K562 (cell line): ENCODE data around the gene TOM1L1. TPM values are rescaled to one million over a fixed set of nuclear protein-coding genes. Genes with fewer than 3 reads are reported as not detected.

Experiments used
- BCOR ChIP-seq: fragments of 450-650 bp; IDR thresholded peaks from 2 replicates; pipeline ENCODE4 v1.6.1; 2016
- CTBP1 ChIP-seq: fragments of 450-650 bp; IDR thresholded peaks from 2 replicates; pipeline ENCODE4 v1.6.1; 2016; ENCODE audit warnings: borderline replicate concordance
- FOXA1 ChIP-seq: fragments of 450-650 bp; IDR thresholded peaks from 2 replicates; pipeline ENCODE4 v1.6.1; 2016; ENCODE audit warnings: mild to moderate bottlenecking, borderline replicate concordance
- FOXM1 ChIP-seq, 2 experiments: fragments of 450-650 bp in 1 of 2; sonication (generic) in 1 of 2; formaldehyde crosslinking in 1 of 2; IDR thresholded peaks; 2 replicates each; pipeline versions ENCODE4 v1.6.1 to v1.9.0; 2017 to 2022; ENCODE audit warnings: low read depth in 2 of 2, mild to moderate bottlenecking in 2 of 2, missing genetic modification reagents in 1 of 2, moderate library complexity in 1 of 2
- HDAC8 ChIP-seq: fragments of 450-650 bp; IDR thresholded peaks from 2 replicates; pipeline ENCODE4 v1.6.1; 2016; ENCODE audit warnings: mild to moderate bottlenecking, missing genetic modification characterization, moderate library complexity, missing compliant biosample characterization
- KDM4B ChIP-seq, 2 experiments: fragments of 450-650 bp in 1 of 2; sonication (generic) in 1 of 2; IDR thresholded peaks; 2 replicates each; pipeline ENCODE4 v1.6.1; 2016 to 2017; ENCODE audit warnings: borderline replicate concordance in 2 of 2, antibody characterized with exemption in 1 of 2, low read depth in 1 of 2, mild to moderate bottlenecking in 1 of 2
- MTA1 ChIP-seq: fragments of 450-650 bp; IDR thresholded peaks from 2 replicates; pipeline ENCODE4 v1.6.1; 2017; ENCODE audit warnings: borderline replicate concordance
- MTA3 ChIP-seq: fragments of 450-650 bp; formaldehyde crosslinking; IDR thresholded peaks from 2 replicates; pipeline ENCODE4 v1.6.1; 2017; ENCODE audit warnings: mild to moderate bottlenecking, borderline replicate concordance
- NFIC ChIP-seq: fragments of 450-650 bp; IDR thresholded peaks from 2 replicates; pipeline ENCODE4 v1.6.1; 2017; ENCODE audit warnings: mild to moderate bottlenecking, inconsistent platforms
- OTX1 ChIP-seq: fragments of 450-650 bp; formaldehyde crosslinking; IDR thresholded peaks from 2 replicates; pipeline ENCODE4 v1.4.0; 2022; ENCODE audit warnings: mild to moderate bottlenecking
- RFX1 ChIP-seq: fragments of 450-650 bp; IDR thresholded peaks from 2 replicates; pipeline ENCODE4 v1.6.1; 2016; ENCODE audit warnings: mild to moderate bottlenecking, moderate library complexity
- SMAD4 ChIP-seq: fragments of 250-450 bp; sonication (Bioruptor Pico); conservative IDR thresholded peaks from 2 replicates; pipeline ENCODE4 v1.8.0; 2021; ENCODE audit warnings: inconsistent platforms, mild to moderate bottlenecking, moderate library complexity
- SMARCA4 ChIP-seq: fragments of 450-650 bp; IDR thresholded peaks from 2 replicates; pipeline ENCODE4 v1.6.1; 2016
- TCF7 ChIP-seq: sonication (generic); IDR thresholded peaks from 2 replicates; pipeline ENCODE4 v1.6.1; 2016; ENCODE audit warnings: antibody characterized with exemption, borderline replicate concordance
- ZKSCAN8 ChIP-seq: fragments of 200-800 bp; sonication (Bioruptor generic); IDR thresholded peaks from 2 replicates; pipeline ENCODE4 v1.6.1; 2016; ENCODE audit warnings: missing genetic modification characterization, missing compliant biosample characterization
- ZNF174 ChIP-seq: fragments of 250-450 bp; sonication (Bioruptor Pico); IDR thresholded peaks from 2 replicates; pipeline ENCODE4 v1.4.0; 2020; ENCODE audit warnings: mild to moderate bottlenecking
- ZNF239 ChIP-seq: fragments of 250-450 bp; sonication (Bioruptor Pico); IDR thresholded peaks from 2 replicates; pipeline ENCODE4 v1.4.0; 2020; ENCODE audit warnings: mild to moderate bottlenecking
- ZNF57 ChIP-seq: fragments of 450-650 bp; formaldehyde crosslinking; IDR thresholded peaks from 2 replicates; pipeline ENCODE4 v1.4.0; 2020; ENCODE audit warnings: mild to moderate bottlenecking, moderate library complexity
- polyA plus RNA-seq, 8 experiments: library from polyadenylated mRNA; depleted of rRNA in 4 of 8; stranded (reverse) in 5 of 8; unstranded in 3 of 8; fragments of >200 nt; fragmentation: Nextera tagmentation in 2 of 8; fragmentation: Illumina TruSeq in 1 of 8; extraction: Ambion mirVana in 2 of 8; extraction: Trizol in 1 of 8; gene quantifications; 2 replicates each; pipeline versions ENCODE4 v1.2.1 to v1.2.3, GENCODE V29; 2011 to 2014; ENCODE audit warnings: inconsistent platforms in 1 of 8, missing spikeins in 1 of 8
- total RNA-seq, 7 experiments: library from RNA; depleted of rRNA in 6 of 7; stranded (reverse); fragments of >200 nt in 6 of 7; fragmentation: Illumina TruSeq in 2 of 7; extraction: Trizol in 2 of 7; gene quantifications; 2 replicates each; pipeline versions ENCODE4 v1.2.1 to v1.2.3, GENCODE V29; 2011 to 2021; ENCODE audit warnings: low replicate concordance in 1 of 7
- TF ChIP-seq, protein P1 (sequence below): fragments of 450-650 bp; formaldehyde crosslinking; IDR thresholded peaks from 2 replicates; pipeline ENCODE4 v1.4.0; 2022; ENCODE audit warnings: missing genetic modification characterization
- TF ChIP-seq, protein P2 (sequence below): fragments of 450-650 bp; IDR thresholded peaks from 2 replicates; pipeline ENCODE4 v1.6.1; 2016; ENCODE audit warnings: borderline replicate concordance
- TF ChIP-seq, protein P3 (sequence below), 3 experiments: fragments of 200-800 bp in 1 of 3; sonication (Bioruptor generic) in 1 of 3; sonication (generic) in 1 of 3; formaldehyde crosslinking in 1 of 3; IDR thresholded peaks; 2 replicates each; pipeline versions ENCODE4 v1.6.1 to v1.8.0; 2016 to 2022; ENCODE audit warnings: mild to moderate bottlenecking in 2 of 3, missing compliant biosample characterization in 2 of 3, missing genetic modification characterization in 2 of 3, missing genetic modification reagents in 1 of 3
- TF ChIP-seq, protein P4 (sequence below): fragments of 200-400 bp; formaldehyde crosslinking; IDR thresholded peaks from 2 replicates; pipeline ENCODE4 v1.6.1; 2017; ENCODE audit warnings: mild to moderate bottlenecking, low read depth, low read length, moderate library complexity

The TOM1L1 gene
- total and polyA plus RNA-seq, 9 of the 15 experiments (the other 6 are each of a cell fraction or from before 2014, with no cell fraction given): 21.3 to 74.3 (median 31.0) TPM

DNA sequence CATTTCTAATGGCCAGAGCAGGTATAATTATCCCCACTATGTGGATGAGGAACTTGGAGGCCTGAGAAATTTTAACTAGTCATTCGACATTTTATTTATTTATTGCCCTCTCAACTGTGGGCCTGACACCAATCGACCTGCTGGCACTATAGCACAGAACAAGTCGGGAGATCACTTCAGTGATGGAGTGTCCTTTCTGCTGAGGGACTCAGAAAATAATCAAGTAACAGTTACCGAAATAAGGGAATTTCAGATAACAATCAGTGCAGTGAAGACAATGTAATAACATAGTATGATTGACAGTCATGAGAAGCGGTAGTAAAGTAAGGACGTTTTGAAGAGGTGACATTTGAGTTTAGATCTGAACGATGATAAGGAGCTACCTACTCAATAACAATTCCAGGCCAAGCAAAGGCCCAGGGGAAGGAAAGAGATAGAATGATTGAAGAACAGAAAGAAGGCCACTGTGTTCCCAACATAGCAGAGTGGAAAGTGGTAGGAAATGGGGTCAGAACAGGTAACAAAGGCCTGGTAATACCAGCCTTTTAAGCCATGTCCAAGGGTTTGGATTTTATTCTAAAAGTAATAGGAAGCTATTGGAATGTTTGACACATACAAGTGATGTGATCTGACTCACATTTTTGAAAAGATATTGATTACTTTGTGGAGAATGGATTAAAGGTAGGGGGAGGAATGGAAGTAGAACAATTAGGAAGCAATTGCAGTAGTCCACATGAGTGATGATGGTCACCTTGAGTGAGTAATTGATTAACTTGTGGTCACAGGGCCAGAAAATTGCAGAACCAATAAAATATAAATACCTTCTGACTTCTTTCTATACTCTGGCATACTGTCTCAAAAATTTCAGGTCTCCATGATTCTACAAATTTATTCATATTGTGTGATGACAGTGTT, 69.3 kb downstream of the TOM1L1 start (continued):
- TF ChIP-seq, protein P1, sequence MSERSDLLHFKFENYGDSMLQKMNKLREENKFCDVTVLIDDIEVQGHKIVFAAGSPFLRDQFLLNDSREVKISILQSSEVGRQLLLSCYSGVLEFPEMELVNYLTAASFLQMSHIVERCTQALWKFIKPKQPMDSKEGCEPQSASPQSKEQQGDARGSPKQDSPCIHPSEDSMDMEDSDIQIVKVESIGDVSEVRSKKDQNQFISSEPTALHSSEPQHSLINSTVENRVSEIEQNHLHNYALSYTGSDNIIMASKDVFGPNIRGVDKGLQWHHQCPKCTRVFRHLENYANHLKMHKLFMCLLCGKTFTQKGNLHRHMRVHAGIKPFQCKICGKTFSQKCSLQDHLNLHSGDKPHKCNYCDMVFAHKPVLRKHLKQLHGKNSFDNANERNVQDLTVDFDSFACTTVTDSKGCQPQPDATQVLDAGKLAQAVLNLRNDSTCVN (CRISPR knock-in tag): no peak
- TF ChIP-seq SMAD4 (CRISPR knock-in tag) (no peak), TCF7 (no peak), KDM4B (IDR thresholded peaks at IDR 0.05; ENCODE audit: borderline replicate concordance in 2 of 2, low read depth in 1 of 2) (no peak), ZNF239 (no peak), HDAC8 (tag) (no peak), SMARCA4 (0 out of 2 replicates have a peak, but pooled peaks have one; percentile 14), FOXA1 (no peak), MTA3 (no peak), OTX1 (no peak), ZNF57 (CRISPR knock-in tag) (no peak), NFIC (no peak), FOXM1 (IDR thresholded peaks at IDR 0.05; ENCODE audit: low read depth) (no peak), FOXM1 (CRISPR knock-in tag; IDR thresholded peaks at IDR 0.05; ENCODE audit: low read depth) (no peak), ZKSCAN8 (CRISPR knock-in tag) (no peak), CTBP1 (no peak; the same call in 1 of the 2 replicates), BCOR (peak; percentile 74; the same call in 1 of the 2 replicates), ZNF174 (CRISPR knock-in tag) (no peak), MTA1 (peak; percentile 40; the same call in 1 of the 2 replicates), RFX1 (no peak)
- TF ChIP-seq, protein P2, sequence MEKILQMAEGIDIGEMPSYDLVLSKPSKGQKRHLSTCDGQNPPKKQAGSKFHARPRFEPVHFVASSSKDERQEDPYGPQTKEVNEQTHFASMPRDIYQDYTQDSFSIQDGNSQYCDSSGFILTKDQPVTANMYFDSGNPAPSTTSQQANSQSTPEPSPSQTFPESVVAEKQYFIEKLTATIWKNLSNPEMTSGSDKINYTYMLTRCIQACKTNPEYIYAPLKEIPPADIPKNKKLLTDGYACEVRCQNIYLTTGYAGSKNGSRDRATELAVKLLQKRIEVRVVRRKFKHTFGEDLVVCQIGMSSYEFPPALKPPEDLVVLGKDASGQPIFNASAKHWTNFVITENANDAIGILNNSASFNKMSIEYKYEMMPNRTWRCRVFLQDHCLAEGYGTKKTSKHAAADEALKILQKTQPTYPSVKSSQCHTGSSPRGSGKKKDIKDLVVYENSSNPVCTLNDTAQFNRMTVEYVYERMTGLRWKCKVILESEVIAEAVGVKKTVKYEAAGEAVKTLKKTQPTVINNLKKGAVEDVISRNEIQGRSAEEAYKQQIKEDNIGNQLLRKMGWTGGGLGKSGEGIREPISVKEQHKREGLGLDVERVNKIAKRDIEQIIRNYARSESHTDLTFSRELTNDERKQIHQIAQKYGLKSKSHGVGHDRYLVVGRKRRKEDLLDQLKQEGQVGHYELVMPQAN: no peak
- TF ChIP-seq, protein P3, sequence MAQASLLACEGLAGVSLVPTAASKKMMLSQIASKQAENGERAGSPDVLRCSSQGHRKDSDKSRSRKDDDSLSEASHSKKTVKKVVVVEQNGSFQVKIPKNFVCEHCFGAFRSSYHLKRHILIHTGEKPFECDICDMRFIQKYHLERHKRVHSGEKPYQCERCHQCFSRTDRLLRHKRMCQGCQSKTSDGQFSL (CRISPR knock-in tag; IDR thresholded peaks at IDR 0.05): no peak
- TF ChIP-seq, protein P3 (tag; IDR thresholded peaks at IDR 0.05): no peak
- TF ChIP-seq, protein P4, sequence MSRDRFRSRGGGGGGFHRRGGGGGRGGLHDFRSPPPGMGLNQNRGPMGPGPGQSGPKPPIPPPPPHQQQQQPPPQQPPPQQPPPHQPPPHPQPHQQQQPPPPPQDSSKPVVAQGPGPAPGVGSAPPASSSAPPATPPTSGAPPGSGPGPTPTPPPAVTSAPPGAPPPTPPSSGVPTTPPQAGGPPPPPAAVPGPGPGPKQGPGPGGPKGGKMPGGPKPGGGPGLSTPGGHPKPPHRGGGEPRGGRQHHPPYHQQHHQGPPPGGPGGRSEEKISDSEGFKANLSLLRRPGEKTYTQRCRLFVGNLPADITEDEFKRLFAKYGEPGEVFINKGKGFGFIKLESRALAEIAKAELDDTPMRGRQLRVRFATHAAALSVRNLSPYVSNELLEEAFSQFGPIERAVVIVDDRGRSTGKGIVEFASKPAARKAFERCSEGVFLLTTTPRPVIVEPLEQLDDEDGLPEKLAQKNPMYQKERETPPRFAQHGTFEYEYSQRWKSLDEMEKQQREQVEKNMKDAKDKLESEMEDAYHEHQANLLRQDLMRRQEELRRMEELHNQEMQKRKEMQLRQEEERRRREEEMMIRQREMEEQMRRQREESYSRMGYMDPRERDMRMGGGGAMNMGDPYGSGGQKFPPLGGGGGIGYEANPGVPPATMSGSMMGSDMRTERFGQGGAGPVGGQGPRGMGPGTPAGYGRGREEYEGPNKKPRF: no peak
